ENCODE data around the gene ECSIT.

Gene ECSIT

DNA sequence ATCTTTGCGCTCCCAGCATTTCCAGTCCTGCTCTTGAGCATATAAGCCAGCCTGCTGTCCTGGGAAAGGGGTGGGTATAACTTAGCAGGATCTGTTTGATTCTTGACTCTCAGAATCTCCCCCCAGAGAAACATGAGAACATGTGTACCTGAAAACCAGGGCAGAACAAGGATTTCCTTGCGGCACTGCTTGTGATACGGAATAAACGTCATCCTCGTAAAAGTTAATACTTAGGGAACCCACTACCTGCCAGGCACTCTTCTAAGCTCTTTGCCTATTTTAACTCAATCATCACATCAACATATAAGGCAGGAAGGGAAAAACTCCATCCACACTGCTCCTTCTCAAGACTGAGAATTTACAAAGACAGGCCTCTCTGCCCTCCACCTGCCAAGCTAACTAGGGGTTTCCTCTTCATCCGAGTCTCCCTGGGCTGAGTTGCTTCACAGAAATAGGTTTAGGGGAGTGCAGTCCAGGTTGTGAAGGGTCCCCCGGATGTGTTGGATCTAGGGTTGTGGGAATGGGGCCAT is 24.4 kb downstream of the ECSIT start:
- no peak for DNase-seq (ENCODE audit: low spot score)

DNA sequence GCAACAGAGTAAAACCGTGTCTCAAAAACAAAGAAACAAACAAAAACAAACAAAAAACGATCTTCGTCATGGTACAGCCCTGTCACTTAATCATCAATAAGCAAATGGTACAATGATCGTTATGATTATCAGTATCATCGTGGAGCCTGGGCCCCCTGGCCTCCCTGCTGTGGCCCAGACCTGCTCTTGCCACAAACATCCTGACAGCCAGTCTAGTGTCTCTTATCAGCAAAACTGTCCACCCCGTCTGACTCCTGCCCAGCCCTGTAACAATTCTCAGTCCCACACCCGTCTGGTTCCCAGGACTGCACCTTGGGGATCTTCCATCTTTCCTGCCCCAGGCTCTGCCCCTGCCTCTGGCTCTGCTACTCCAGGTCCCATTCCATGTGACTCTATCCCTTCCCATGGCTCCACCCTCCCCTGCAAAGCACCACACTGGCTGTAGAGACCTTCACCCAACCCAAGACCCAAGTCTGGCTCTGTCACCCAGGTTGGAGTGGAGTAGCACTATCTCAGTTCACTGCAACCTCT is 29.0 kb downstream of the ECSIT start:
- no peak for DNase-seq (ENCODE audit: low spot score)

DNA sequence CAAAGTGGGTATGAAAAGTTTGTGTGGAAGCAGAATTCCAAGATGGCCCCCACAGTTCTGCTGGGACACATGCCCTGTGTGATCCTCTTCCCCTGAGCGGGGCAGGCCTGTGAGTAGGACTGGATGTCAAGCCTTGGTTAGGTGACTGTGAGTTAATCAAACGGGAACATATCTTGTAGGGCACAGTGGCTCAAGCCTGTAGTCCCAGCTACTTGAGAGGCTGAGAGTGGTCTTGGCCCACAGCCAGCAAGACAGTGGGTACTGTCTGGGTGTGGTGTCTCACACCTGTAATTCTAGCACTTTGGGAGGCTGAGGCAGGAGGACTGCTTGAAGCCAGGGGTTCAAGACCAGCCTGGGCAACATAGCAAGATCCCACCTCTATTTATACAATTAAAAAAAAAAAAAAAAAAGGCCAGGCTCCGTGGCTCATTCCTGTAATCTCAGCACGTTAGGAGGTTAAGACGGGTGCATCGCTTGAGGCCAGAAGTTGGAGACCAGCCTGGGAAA is 29.7 kb downstream of the ECSIT start:
- DNase-seq (ENCODE audit: low spot score), result no peak

DNA sequence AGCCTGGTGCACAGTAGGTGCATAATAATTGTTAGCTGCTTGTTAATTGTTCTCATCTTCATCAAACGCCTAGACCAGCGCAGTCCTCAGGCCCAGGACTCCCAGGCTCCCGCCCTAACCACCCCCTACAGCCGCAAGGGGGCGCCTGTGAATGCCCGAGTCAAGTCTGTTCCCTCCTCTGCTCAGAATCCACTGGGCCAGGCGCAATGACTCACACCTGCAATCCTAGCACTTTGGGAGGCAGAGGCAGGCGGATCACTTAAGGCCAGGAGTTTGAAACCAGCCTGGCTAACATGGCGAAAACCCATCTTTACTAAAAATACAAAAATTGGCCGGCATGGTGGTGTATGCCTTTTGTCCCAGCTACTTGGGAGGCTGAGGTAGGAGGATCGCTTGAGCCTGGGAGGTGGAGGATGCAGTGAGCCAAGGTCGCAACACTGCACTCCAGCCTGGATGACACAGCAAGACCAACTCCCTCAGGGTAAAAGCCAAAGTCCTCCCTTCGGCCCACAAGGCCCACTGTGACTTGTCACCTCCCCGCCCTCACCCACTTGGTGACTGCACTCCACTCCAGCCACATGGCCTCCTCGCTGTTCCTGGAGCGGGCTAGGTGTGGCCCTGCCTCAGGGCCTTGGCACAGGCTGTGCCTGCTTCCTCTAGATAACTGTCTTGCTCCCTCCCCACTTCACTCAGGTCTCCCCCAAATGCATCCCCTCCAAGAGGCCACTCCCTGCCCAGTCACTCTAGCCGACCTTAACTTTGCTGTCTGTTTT is 32.4 kb downstream of the ECSIT start:
- peak; percentile 86 for DNase-seq (ENCODE audit: low spot score)

DNA sequence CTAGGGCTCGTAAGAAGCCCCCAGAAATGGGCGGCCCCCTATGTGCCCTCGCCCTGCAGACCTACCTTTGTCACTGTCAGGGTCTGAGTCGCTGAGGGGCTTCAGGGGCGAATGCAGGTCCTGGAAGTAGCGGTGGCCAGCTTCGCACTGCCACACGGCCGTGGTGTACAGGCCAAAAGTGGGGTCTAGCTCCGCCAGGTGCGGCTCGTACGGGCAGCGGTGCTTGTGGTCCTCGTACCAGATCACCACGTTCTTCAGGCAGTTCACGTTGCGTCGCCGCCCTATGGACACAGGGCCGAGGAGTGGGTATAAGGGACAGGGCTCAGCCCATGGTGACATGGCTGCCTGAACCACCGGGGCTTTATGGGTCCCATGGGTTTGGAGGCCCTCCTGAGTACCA is 33.0 kb downstream of the ECSIT start:
- no peak for DNase-seq (ENCODE audit: low spot score)

DNA sequence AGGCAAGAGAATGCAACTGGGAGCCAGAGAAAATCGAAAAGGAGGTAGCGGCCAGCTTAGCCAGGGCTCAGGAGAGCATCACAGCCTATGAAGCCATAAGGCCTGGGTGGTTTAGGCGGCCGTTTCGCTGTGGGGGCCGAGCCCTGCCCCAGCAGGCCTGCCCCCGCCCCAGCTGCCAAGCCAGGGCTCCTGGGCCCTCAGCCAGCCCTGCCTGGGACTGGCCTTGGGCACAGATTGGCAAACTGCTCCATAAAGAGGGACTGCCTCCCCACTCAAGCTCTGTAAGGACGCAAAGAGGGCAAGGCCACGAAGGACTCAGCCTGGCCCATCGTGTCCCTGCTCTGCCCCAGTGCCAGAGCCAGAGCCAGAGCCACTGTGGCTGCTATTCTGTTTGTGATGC is 33.5 kb downstream of the ECSIT start:
- no peak for DNase-seq (ENCODE audit: low spot score)

DNA sequence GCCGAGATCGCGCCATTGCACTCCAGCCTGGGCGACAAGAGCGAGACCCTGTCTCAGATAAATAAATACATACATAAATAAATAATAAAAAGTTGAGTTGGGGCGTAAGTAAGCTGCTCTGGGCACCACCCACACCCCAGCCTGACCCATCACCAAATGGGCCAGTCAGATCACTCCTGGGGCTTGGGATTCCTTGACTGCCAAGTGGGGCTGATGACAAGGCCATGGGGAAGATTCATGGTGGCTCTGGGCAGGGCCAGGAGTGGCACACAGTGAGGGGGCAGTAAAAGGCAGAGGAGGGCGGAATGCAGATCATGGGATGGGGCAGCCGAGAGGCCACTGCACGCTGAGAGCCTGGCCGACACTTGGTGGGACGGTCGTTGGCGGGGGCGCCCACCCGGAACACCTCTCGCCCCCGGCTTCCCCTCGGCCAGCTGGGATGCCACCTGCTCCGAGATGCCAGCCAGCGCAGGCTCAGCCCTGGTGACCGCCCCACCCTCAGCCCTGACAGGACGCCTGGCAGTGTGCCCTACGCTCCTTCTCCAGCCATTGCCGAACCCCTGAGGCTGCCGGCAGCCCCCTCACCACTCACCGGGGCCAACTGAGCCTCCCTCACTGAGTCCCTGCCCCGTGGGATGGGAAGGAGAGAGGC is 34.2 kb downstream of the ECSIT start:
- no peak for DNase-seq (ENCODE audit: low spot score)

DNA sequence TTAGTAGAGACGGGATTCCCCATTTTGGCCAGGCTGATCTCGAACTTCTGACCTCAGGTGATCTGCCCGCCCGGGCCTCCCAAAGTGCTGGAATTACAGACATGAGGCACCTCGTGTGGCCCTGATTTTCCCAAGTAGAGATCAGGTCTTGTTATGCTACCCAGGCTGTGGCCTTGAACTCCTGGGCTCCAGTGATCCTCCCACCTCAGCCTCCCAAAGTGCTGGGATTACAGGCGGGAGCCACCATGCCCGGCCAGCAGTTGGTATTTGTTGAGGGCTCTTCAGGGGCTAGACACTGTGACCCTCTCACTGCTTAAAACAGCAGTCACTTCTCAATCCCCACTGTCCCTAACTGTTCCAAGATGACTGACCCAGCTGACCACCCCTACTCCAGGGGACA is 39.6 kb downstream of the ECSIT start:
- no peak for DNase-seq (ENCODE audit: low spot score)

DNA sequence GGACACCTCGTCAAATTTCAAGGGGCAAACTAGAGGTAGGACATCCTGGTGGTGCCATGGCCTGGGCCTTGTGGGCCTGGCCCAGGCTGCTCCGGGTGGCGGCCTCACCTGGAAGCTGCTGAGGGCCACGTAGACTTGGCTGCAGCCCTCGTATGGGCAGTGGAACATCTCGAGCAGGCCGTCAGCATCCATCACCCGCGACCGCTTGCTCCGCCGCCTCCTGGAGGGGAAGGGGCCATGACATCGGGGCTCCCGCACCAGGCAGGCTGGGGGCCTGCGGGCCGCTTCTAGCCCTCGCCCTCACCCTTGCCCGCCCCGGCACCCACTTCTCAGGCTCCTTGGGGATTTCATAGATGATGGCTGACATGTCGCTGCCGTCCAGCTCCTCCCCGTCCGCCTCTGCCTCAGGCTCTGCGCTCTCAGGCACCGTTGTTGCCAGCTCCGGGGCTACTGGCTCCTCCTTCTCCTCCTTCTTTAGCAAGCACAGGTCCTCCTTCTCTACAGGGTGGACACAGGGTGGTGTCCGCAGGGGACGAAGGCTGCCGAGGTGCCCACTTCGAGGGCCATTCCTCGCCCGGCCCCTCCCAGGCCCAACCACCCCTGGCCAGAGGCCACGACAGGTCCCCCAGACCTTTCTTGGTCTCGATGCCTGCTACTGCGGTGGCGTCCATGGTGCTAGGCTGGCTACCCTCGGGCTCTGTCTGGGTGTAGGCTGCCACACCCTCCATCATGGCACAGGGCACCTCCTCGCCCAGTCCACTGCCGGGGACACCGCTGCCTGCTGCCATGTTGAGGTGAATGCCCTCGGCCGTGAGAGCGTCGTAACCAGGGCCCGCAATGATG is 42.1 kb downstream of the ECSIT start:
- DNase-seq (ENCODE audit: low spot score), result no peak

DNA sequence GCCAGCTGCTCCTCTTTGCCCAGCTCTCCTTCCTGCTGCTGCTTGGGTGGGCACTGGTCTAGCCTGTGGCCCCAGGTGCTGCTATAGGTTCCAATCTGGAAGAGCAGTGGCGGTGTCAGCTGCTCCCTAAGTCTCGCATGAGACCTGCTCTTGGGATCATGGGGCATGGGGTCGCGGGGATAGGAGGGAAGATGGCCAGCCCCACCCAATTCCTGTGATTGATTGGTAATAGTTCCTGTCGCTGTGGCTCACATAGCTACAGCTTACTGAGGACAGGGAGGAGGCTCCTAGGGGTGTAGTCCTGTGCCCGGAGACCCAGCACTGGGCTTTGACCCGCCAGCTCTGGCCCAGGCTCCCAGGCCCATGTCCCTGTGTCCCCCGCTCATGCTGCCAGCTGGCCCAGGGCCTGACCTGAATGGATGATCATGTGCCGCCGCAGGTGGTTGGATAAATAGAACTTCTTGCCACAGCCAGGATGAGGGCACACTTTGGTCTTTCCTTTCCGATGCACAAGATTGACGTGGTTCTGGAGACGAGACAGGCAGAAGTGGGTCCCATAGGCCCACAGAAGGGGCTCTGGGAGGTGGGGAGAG is 43.6 kb downstream of the ECSIT start:
- no peak for DNase-seq (ENCODE audit: low spot score)

DNA sequence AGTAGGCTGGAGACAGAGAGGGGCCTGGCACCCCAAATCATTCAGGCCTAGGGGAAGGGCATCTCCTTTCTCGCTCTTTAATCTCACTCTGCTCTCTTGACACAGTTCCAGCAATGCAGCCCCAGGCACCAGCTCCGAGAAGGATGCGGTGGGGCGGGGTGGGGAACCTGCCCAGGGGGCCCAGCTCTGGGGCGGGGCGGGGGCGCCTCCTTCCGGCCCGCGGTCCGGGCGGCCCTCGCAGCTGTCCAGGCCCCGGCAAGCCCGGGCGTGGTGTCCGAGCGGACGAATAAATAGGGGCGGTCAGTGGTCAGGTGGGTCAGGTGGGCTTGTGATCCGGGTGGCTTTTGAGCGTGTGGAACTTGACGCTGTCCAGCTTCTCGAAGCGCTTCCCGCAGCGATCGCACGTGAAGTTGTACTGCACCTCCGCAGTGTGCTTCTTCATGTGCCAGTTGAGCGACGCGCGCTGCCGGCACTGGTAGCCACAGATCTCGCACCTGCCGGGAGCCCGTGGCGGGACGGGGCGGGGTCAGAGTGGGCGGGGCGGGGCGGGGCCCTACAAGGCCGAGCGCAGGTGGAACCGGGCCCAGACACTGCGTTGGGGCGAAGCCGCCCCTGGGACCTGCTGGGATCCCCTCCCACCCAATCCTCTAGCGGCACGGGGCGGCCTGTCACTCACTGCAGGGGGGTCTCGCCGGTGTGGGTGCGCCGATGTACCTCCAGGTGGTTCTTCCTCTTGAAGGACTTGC is 45.4 kb downstream of the ECSIT start:
- no peak for DNase-seq (ENCODE audit: low spot score)

DNA sequence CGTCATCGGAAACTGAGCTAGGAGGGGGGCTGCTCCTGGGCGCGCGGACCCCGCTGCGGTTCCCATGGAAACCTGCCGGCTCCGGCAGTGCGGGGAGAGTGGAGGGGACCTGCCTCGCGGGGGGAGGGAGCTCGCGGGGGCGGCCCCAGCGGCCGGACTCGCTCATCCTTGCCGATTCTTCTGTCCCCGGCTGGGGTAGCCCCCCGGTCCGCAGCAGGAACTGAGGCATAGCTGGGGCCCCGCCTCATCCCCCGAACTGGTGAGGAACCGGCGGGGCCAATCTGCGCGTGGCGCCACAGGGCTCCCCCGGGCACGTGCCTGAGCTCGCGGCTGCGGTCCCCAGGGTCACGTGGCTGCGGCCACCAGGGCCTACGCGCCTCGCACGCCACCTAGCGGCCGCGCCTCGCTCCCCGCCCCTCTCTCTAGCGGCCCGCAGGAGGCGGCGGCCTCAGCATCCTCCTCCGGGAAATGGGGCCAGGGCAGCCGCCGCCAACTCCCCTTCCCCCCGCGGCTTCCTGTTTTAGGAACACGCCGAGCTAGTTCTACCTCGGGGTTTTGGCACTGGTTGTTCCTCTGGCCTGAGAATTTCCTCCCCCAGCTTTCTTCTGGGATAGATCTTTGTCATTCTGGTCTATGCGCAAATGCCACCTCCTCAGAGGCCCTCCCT is 46.4 kb downstream of the ECSIT start:
- DNase-seq (ENCODE audit: low spot score), result peak; percentile 96

DNA sequence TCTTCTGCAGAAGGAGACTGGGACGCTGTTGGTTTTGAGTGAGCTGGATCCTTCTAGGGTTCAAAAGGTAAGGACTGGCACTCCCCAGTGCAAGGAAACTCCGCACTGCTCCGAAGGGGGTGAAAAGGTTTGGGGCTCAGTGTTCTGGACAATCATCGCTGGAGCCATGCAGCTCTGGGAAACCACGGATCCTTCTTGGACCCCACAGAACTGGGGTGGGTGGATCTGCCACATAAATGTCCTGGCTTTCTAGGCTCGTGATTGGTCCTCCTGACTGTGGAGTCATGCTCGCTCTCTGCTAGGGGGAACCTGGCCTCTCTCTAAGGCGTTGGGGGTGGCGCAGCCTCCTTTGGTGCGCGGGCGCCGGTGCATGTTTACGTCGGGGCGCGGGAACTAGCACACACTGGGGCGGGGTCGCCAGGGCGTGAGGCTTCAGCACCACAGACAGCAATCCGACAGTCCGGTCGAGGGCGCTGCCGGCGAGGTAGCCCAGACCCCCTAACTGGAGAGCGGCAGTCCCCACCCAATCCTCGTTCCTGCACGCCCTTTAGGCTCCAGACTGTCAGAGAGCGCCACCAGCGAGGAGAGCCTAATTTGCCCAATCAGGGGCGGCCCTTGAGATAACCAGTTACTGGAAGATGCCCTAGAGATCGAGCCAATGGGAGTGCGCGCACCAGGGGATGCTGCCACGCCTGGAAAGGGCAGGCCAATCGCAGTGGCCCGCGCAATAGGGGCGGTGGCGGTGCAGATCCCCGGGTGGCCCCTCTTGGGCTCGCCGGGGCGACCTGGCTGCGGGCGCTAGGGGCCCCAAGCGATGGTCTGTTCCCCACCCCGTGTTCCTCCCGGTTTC is 47.2 kb downstream of the ECSIT start:
- DNase-seq (ENCODE audit: low spot score), result peak; percentile 96

DNA sequence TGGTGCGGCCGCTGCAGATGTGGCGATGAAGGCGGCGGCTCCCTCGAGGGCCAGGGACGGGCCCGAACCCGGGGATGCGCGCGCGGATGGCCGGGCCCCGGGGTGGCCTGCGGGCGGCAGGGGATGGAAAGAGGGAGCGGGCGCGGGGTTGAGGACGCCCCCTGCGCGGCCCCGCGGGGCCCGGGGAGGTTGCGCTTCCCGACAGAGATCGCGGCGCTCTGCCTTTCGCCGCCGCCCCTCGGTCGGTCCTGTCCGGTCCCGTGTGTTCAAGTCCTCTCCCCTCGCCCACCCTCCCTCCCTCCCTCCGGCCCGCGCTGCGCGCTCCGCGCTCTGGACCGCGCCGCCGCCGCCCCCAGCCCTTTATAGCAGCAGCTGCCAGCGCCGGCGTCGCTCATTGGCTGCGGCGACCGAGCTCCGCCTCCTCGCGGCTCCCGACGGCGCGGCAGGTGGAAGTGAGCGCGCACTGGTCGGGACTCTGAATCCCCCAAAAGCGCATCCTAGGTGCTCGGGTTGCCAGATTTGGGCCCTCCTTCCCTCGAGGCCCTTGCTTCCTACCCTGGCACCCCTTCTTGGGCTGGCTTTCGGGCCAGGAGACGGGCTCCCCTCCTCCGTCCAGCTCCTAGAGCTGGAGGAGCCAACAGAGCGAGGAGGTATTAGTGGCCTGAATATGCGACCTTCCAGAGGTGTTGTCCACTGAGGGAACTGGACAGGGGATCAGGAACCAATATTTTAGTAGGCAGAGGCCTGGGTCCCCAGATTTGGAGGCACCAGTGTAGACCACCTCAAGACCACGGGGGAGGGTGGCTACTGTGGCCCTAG is 48.0 kb downstream of the ECSIT start, which contains the start of gene ELAVL3:
ELAVL3 (minus strand) TSS at position 332 of the 819 bp plus-strand sequence. CDS start 438 bp downstream, outside the sequence.
- peak; percentile 44 for DNase-seq (ENCODE audit: low spot score)

DNA sequence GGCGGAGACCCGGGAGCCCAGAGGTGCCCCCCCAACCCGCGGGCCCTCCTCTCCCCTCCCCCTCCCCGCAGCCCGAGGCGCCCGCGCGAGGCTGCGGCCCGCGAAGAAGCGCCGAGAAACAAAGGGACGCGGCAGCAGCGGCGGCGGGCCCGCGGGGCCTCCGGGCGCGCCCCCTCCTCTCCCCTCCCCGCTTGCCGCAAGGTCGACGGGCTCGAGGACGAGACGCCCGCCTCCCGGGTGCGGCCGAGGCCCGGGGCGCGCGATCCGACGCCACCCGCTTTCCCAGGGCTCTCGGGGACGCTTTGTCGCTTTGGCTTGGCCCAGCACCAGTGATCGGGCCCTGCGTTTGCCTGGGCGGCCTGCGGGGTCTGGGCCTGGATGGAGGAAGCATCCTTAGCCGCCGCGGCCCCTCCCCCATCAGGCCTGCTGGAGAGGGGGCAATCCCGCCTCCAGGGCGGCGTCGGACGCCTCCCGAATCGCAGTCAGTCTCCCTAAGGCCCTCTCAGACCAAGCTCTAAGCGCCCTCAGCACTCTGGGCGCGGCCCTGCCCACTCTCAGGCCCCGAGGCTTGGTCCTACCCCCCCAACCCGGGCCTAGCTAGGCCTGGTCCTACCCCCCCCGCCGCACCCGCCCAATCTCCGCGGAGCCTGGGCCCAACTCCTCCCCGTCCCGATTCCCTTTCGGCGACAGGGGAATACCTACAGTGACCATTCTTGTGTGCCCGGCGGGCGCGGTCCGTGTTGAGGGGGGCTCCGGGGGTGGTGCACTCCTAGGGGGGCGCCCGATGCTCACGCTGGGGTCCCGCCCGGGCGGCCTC is 48.8 kb downstream of the ECSIT start:
- DNase-seq (ENCODE audit: low spot score), result no peak

DNA sequence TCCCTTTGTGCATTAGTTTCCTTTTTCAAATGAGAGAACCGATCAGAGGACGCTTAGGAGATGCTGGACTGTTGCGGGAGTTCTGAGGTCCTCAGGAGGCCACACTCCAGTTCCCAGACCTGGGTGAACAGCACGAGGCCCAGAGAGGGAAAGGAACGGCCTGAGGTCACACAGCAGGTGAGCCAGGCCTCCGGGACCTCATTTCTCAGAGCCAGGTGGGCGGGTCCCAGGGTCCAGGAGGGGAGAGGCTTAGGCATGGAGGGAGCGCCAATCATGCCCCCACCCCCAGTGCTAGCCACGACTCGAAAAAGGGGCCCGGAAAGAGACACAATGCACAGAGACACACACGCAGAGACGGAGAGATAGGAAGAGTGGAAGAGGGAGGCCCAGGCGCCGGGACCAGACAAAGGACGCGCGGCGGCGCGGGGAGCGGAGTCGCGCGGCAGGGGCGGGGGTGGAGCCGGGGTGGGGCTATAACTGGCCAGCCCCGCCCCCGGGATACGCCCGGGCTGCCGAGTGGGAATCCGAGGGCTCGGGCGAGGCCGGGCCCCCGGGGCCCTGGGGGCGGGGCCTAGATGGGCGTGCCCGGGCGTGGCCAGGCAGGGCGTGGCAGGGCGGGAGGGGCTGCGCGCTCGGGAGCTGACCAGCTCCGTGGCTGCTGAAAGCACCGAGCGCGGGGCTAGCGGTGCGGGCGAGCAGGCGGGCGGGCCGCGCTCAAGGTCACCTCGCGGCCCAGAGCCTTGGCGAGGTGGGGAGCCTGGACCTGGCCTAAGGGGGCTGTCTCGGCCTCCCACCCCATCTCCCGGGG is 49.6 kb downstream of the ECSIT start:
- DNase-seq (ENCODE audit: low spot score), result no peak
